Measurements from ENCODE around the gene TLK1. TPM values are rescaled to one million over a fixed set of nuclear protein-coding genes. Genes with fewer than 3 reads are reported as not detected.

TLK1 gene
- polyA plus RNA-seq, 1 experiment, result 28.3 TPM

DNA sequence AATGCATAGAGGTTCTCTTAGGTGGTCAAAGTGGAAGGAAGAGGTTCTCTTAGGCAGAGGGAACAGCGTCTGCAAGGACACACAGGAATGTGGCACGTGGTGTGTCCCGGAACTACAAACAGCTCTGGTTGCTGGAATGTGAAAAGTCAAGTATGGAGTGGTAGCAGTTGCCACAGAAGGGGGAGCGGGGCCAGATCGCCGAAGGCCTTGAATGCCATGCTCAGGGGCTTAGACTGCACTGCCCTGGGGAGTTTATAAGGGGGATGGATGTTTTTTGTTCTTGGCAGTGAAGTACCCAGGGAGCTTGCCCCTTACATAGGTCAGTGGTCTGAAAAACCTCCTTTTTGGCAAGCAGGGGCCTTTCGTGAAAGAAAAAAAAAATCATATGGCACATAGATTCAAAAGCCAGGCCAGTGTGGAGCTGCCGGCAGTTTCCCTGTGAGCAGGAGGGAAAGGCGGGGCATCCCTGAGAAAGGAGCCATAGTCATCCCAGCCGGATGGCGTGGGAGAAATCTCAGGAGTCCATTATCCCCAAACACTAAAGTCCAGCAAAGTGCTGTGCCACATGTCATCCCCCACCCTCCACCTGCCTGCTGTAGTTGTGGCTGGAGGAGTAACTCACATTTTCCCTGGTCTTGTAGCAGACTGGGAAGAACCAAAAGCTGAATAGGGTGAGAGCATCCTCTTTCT lies 186.2 kb downstream of the TLK1 start:
- no peak for DNase-seq (ENCODE audit: low read depth, low spot score)
- H3K9me3 ChIP-seq (ENCODE audit: control insufficient read depth, insufficient read depth, low read length), result no peaks in the 10 kb centered on the region
- H3K4me3 ChIP-seq (ENCODE audit: low read depth, low read length), result peak overlapping the region; percentile 71
- CTCF ChIA-PET, result interaction anchor here (1.6 to 3.4 kb wide), 2 partner anchors 185 to 442 kb away, joined by 6 to 39 read pairs; no protein-coding TSS in a partner anchor
- H3K27ac ChIP-seq (ENCODE audit: low read depth, low read length), result no peak overlapping the region
- no peak for TF ChIP-seq CTCF (IDR thresholded peaks at IDR 0.05; ENCODE audit: low read depth, low read length)
- POLR2A ChIA-PET, result interaction anchor here (1.2 kb wide), 1 partner anchor 442 kb away, joined by 6 read pairs; no protein-coding TSS in a partner anchor
- H3K27me3 ChIP-seq (ENCODE audit: control insufficient read depth, insufficient read depth, low read length), result no peaks in the 10 kb centered on the region

GRCh38 chr2:170973492-170974303 lies 187.0 kb downstream of the TLK1 start:
- H3K9me3 ChIP-seq (ENCODE audit: control insufficient read depth, insufficient read depth, low read length), result no peaks in the 10 kb centered on the region
- peak overlapping the region; percentile 73 for H3K27ac ChIP-seq (ENCODE audit: low read depth, low read length)
- CTCF ChIA-PET, result interaction anchor here (0.6 to 3.4 kb wide), 13 partner anchors 10 to 585 kb away, joined by 3 to 39 read pairs (median 4); partner anchors contain the start of gene METTL8
- no peaks in the 10 kb centered on the region for H3K27me3 ChIP-seq (ENCODE audit: control insufficient read depth, insufficient read depth, low read length)
- peak; percentile 73 for TF ChIP-seq CTCF (IDR thresholded peaks at IDR 0.05; ENCODE audit: low read depth, low read length)
- peak overlapping the region; percentile 71 for H3K4me3 ChIP-seq (ENCODE audit: low read depth, low read length)
- no peak for DNase-seq (ENCODE audit: low read depth, low spot score)
- POLR2A ChIA-PET, result interaction anchor here (1.2 kb wide), 1 partner anchor 443 kb away, joined by 6 read pairs; no protein-coding TSS in a partner anchor

DNA sequence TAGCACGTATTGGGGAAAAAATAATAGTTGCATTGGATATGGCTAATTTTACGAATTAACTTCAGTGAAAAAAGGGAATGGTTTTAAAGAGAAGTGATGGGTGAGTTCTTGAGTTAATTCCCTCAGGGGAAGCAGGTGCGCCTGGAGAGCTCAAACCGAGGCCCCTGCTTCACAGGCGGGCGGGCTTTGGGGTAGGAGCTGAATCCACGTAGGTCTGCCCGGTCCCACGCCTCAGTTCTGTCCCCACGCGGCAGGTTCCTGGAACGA lies 187.5 kb downstream of the TLK1 start:
- Histone ChIP-seq H3K4me3 (ENCODE audit: low read depth, low read length) (peak overlapping the region; percentile 58), H3K27me3 (ENCODE audit: control insufficient read depth, insufficient read depth, low read length) (no peaks in the 10 kb centered on the region)

DNA sequence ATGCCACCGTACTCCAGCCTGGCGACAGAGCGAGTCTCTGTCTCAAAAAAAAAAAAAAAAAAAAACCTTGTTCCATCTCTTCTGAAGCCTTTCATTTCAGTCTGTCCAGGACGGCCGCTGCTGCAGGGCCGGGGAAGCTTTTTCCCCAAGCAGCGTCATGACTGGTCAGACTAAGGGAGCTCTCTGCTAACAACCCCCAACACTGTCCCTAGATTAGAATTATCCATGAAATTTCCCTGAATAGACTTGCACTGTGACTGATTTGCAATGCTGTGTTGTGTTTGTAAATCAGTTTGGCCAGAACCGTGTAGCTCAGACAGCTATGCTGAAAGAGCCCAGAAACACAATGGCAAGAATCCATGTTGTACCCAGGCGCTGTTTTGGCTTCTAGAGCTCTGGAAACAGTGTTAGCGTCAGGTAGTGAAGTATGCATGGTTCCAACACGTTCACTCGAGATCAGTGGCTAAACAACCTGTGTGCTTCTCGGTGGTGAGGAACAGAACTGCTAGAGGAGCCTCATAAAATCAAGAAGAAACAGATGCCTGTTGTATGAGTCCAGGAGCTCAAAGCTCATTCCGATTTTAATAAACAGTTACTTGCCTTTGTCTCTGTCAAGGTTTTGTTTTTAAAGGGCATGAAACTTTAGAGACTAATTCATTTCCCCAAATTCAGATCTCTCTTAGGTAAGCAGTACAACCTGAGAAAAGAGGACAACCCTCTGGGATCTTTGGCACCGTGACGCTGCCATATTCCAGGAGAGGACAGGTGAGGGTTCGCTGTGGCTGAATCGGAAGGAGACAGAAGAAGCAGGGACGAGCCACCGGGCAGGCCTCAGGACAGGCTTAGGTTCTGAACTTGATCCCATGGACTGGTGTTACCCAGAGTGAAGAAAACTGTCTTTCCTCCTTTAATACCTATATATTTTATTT lies 188.1 kb downstream of the TLK1 start:
- H3K4me3 ChIP-seq (ENCODE audit: low read depth, low read length), result no peak overlapping the region
- no peak for TF ChIP-seq CTCF (IDR thresholded peaks at IDR 0.05; ENCODE audit: low read depth, low read length)
- no peak for DNase-seq (ENCODE audit: low read depth, low spot score)
- ChIA-PET POLR2A (interaction anchor here (0.8 to 1.2 kb wide), 3 partner anchors 43 to 461 kb away, joined by 3 to 7 read pairs (median 4); partner anchors contain the start of genes DCAF17, GORASP2 and METTL8), CTCF (interaction anchor here (0.6 to 3.4 kb wide), 15 partner anchors 11 to 1380 kb away, joined by 3 to 39 read pairs (median 4); partner anchors contain the start of gene METTL8)
- H3K9me3 ChIP-seq (ENCODE audit: control insufficient read depth, insufficient read depth, low read length), result no peaks in the 10 kb centered on the region
- no peaks in the 10 kb centered on the region for H3K27me3 ChIP-seq (ENCODE audit: control insufficient read depth, insufficient read depth, low read length)
- no peak overlapping the region for H3K27ac ChIP-seq (ENCODE audit: low read depth, low read length)

More for the DNA sequence above, 187.5 kb downstream of the TLK1 start:
- ChIA-PET CTCF (interaction anchor here (0.6 to 3.4 kb wide), 14 partner anchors 11 to 586 kb away, joined by 3 to 39 read pairs (median 4); partner anchors contain the start of gene METTL8), POLR2A (interaction anchor here (1.1 to 1.2 kb wide), 2 partner anchors 44 to 461 kb away, joined by 3 to 4 read pairs; partner anchors contain the start of genes DCAF17, GORASP2 and METTL8)
- no peak for DNase-seq (ENCODE audit: low read depth, low spot score)
- Histone ChIP-seq H3K9me3 (ENCODE audit: control insufficient read depth, insufficient read depth, low read length) (no peaks in the 10 kb centered on the region), H3K27ac (ENCODE audit: low read depth, low read length) (no peak overlapping the region)
- TF ChIP-seq CTCF (IDR thresholded peaks at IDR 0.05; ENCODE audit: low read depth, low read length), result no peak

Data from AG04450 (cell line).